HG03025 (cell line): ENCODE data around the gene SULT1C4.

Source experiments
- ATAC-seq: cut with Tn5 transposase; IDR thresholded peaks from one replicate; pipeline ENCODE4 v1.9.1; 2021; ENCODE audit warnings: mild to moderate bottlenecking, moderate library complexity; ENCODE audit not compliant: unreplicated experiment, low FRiP score

SULT1C4 gene

DNA sequence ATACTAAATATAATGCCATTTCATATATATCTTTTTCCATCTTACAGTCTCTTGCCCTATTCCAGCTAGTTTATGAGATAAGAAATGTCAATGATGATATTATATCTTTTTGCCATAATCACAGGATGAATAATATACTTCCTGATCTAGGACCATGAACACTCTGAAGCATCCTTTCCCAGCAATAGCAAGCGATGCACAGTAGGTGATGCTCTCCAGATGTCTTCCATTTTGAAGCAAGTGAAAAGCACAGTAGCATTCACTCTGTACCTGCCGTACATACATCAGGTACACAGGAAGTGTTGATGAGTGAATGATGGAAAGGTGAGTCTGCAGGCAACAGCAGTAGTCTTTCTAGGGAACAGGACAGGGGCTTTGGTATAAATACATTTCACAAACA is 8.6 kb upstream of the SULT1C4 start:
- no peak for ATAC-seq

DNA sequence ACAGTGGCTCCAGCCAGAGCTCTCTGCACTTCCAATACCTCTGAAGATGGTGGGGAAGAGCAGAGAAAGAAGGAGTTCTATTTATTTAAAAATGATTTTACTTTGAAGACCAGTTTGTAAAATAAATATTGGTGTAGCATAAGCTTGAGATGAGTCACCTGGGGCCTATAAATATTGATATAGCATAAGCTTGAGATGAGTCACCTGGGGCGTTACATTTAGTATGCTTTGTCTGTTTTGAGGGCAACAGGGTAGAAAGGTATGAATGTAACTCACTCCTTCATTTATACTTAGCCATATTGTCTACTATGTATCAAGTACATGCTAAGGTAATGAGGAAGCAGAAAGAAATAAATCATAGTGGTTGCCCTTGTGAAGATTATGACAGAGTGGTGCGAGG is 7.7 kb upstream of the SULT1C4 start:
- ATAC-seq, result no peak

DNA sequence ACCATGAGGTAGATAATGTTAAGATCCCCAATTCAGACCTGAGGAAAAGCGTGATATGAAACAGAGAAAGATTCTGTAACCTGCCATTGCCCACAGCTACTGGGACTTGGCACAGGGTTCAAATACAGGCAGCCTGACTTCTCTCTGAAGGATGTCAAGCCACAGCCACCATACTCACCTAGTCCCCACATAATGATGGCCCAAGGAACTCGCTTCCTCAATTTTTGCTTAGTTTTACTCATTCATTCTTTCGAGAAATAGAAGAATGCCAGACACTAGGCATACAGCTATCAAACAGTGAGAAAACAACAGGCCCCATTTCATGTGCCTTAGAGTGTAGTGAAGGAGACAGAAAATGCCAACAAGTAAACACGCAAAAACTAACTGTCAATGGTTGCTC is 980 bp upstream of the SULT1C4 start:
- ATAC-seq, result no peak

- no peak for ATAC-seq
Observed at GRCh38 chr2:108377401-108377800, 353 bp upstream of the SULT1C4 start.

DNA sequence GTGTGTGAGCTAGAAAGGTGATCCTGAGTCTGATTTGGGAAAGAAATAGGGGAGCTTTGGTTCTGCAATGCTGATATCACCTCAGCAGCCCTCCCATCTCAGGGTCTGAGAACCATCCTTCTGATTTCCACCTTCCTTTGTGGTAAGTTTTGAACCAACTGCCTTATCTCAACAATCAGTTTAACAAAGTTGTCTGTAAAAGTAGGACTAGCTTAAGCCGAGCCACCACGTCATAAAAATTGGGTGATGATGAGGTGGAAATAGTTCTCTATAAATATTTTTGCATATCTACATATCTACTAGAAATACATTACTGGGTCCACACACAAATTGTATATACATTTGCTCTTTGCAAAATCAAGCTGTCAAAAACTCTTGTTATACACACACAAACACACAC is 1.1 kb downstream of the SULT1C4 start:
- ATAC-seq, result no peak

- no peak for ATAC-seq
Observed at GRCh38 chr2:108382196-108382595, 4.4 kb downstream of the SULT1C4 start.

DNA sequence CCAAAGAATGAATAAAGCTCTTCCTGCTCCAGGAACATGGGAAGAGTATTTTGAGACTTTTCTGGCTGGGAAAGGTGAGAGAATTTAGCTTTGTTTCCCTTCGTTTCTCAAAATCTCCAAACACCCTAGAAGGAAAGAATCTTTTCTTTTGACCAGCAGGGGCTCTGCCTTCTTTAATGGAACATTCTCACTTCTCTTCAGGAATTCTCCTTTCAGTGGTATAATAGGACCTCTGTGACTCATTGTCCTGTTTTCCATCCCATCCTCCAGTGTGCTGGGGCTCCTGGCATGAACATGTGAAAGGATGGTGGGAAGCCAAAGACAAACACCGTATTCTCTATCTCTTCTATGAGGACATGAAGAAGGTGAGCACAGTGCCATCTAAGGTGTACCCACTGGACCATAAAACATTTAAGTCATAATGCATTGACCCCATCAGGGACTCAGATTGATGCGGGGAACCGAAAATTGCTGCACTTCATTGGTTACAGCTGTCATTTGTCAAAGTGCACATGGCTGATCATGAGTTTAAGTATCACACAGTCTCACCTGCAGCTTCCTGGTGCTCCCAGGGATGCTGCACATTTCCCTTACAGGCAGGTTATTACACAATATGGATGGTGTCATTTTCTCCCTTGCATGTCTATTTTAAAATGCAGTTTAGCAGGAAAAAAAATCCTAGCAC is 5.5 kb downstream of the SULT1C4 start:
- no peak for ATAC-seq

GRCh38 chr2:108384662-108385393 is 7.1 kb downstream of the SULT1C4 start:
- ATAC-seq, result no peak

GRCh38 chr2:108385411-108386071 is 7.8 kb downstream of the SULT1C4 start:
- ATAC-seq, result no peak

DNA sequence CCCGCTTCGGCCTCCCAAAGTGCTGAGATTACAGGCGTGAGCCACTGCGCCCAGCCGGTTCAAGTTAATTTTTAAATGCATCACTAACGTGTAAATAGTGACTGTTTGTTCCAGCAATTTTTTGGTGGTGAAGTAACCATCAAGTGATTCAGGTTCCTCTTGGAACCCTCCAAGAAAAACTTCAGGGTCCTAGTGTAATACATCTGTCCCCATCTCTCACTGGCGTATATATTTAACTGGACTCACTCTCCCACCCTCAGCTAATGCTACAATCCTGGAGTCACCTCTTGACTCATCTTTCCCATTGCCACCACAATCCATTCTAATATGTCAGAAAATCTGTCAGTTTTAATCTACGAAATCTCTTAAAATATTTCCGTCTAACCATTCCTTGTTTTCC is 10.3 kb downstream of the SULT1C4 start:
- ATAC-seq, result no peak

GRCh38 chr2:108390340-108390739 is 12.6 kb downstream of the SULT1C4 start:
- no peak for ATAC-seq

DNA sequence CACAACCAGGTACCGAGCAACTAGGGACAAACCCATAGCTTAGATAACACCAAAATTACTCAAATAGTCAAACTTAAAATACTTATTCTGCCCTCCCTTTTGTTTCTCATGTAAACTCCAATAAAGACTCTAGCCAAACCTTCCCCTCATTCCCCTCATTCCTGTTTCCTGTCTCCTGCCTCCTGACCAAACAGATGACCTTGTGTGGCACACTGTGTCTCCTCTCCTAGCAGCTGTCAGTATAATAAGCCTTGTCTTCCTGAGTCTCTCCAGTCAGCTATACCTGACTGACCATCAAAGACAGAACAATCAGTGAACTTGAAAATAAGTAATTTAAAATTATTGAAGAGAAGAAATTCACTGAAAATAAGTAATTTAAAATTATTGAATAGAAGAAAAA is 14.3 kb downstream of the SULT1C4 start:
- no peak for ATAC-seq

GRCh38 chr2:108393197-108393596 is 15.4 kb downstream of the SULT1C4 start:
- no peak for ATAC-seq

GRCh38 chr2:108395155-108395554 is 17.4 kb downstream of the SULT1C4 start:
- ATAC-seq, result no peak

GRCh38 chr2:108396845-108397244 is 19.1 kb downstream of the SULT1C4 start:
- no peak for ATAC-seq

- no peak for ATAC-seq
Observed at GRCh38 chr2:108399479-108399878, 21.7 kb downstream of the SULT1C4 start.

- no peak for ATAC-seq
Observed at GRCh38 chr2:108401800-108402199, 24.0 kb downstream of the SULT1C4 start.

GRCh38 chr2:108403494-108403893 is 25.7 kb downstream of the SULT1C4 start:
- no peak for ATAC-seq

GRCh38 chr2:108404784-108405397 is 27.1 kb downstream of the SULT1C4 start:
- ATAC-seq, result no peak

DNA sequence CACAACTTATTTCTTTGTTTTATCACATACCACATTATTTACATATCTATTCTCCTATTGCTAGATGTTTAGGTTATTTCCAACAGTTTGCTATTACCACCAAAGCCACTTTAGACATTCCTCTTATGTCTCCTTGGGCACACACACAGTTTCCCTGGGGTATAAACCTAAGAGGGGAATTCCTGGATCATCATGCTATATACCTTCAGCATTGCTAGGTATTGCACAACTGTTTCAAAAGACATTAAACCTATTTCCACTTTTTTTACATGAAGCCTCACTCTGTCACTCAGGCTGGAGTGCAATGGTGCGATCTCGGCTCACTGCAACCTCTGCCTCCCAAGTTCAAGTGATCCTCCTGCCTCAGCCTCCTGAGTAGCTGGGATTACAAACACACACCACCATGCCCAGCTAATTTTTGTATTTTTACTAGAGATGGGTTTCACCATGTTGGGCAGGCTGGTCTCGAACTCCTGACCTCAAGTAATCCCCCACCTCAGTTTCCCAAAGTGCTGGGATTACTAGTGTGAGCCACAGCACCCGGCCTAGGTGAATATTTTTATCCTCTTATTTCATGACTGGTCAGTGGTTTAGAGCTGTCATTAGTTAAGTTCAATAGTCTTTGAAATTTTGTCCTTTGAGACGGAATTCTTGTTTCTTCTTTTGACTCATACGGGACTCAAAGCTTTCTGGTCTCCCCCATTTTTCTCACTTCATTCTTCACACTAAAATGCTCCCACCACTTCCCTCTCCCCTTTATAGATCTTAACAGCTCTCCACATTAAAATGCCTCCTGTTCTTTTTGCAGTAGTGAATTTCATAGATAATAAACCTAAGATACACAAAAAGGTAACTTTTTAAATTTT is 30.3 kb downstream of the SULT1C4 start:
- no peak for ATAC-seq
